Measurements from ENCODE around the gene KCNMA1.

Gene KCNMA1

GRCh38 chr10:77081481-77081891, 556.1 kb downstream of the KCNMA1 start:
- DNase-seq (ENCODE audit: low read depth in 3 of 3), result no peak

DNA sequence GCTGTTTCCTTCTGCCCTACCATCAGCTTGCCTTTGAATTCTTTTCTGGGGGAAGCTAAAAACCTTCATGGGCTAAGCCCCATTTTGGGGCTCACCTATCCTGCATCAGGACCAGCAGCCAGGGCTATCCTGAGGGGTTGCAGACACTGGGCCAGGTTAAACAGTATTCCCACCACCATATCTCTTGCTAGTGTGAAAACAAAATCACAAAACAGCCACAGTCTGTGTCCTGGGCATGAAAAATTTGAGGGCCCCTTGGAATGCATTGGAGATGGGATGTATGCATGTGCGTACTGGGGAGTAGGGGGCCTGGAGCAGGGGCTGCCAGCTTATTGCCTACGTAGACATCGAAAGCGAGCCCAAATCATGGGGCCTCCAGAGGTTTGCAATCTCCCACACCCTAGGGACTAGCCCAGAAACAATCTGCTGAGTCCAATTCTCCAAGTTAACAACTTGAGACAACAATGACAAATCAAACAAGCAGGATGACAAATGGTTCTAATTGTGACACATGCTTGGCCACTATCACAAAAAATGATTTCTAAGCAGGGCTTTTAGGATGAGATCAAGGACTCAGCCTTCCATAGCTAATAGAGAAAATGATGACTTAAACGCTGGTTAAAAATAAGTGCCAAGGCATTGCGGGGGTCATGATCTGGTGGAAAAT, 557.1 kb downstream of the KCNMA1 start:
- DNase-seq (ENCODE audit: low read depth in 3 of 3), result no peak

GRCh38 chr10:77079592-77080300, 557.9 kb downstream of the KCNMA1 start:
- DNase-seq (ENCODE audit: low read depth in 3 of 3), result no peak

GRCh38 chr10:77077316-77077945, 560.2 kb downstream of the KCNMA1 start:
- DNase-seq (ENCODE audit: low read depth in 3 of 3), result no peak

DNA sequence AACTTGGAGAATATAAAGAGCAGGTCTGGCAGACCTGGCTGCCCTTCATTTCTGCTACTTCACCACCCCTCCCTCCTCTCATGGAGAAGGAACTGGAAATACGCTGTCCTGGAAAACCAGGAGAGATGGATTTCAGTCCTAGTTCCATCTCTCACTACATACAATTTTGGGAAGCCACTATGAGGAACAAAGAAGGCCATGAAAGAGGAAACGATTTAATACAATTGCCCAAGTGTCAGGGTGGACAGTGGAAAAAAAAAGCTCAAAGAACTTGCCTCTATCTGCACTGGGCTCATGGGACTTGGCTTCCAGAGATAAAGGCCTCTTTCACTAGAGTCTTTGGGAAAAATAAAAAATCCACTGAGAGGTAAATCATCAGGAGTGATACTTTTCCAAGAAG, 561.7 kb downstream of the KCNMA1 start:
- no peak for DNase-seq (ENCODE audit: low read depth in 3 of 3)

DNA sequence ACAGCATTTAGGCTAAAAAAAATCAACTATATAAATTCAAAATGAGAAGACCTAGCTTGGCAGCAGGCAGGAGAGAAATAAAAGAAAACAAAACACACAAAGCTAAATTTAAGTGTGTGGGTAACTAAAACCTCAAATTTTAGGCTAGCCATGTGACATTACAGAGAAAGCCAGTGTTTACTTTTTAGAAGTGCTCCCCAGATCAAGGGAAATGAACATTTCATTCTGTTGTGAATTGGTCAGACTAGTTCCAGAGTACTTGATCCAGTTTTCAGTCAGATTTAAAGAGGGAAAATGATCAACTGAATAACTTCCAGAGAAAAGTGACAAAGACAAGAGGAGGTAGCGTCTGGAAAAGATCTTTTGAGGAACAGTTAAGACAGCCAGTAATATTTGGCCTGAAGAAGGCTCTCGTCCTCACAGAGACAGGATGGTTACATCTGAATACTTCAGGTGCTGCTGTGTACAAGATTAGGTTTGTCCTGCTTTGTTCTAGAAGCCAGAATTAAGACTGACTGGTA, 563.4 kb downstream of the KCNMA1 start:
- DNase-seq (ENCODE audit: low read depth in 3 of 3), result no peak

DNA sequence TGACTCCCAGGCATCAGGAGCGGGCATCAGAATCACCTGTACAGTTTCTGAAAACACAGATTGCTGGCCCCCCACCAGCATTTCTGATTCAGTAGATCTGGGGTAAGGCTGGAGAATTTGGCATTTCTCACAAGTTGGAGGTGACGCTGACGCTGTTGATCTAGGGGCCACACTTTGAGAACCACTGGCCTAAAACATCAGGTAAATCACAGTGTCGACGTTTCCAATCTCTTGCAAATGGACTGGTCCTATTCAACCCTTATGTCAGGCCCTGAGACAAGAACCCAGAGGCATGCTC, 564.0 kb downstream of the KCNMA1 start:
- DNase-seq (ENCODE audit: low read depth in 3 of 3), result no peak

DNA sequence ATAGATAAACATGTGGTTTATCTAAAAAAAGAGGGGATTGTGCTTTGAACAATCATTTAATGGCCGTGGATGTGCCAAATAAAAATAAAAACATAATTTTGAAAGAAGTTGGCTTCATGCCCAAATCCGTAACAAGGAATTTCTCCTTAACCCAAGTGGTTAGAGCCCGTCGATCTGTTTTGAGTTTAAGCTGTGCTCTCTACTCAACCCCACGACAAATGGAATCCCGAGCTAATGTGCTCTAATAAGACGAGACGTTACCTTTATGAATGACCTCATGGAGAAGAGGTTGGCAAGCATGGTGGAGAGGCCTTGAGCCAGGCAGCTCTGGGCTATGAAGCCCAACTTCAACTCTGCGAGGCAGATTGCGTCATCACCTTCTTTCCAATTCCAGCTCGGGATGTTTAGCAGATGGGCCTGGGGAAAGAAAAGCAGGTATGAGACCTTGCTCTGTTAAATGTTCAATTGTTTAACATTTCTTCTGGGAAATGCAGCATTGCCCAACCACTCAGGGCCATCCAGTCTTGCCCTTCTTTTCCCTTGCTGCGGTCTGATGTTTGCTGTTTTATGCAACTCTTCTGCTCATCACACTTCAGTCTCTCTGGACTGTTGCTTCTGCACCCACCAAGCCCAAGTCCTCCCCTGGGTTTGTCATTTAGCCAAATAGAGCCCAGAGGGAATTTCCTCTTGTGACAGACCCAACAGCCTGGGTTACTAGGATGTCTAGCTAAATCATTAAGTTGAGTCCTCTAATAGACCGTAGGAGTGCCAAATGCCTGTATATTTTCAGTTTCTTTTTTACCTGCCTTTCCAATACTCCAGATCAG, 564.6 kb downstream of the KCNMA1 start:
- DNase-seq (ENCODE audit: low read depth in 3 of 3), result no peak

DNA sequence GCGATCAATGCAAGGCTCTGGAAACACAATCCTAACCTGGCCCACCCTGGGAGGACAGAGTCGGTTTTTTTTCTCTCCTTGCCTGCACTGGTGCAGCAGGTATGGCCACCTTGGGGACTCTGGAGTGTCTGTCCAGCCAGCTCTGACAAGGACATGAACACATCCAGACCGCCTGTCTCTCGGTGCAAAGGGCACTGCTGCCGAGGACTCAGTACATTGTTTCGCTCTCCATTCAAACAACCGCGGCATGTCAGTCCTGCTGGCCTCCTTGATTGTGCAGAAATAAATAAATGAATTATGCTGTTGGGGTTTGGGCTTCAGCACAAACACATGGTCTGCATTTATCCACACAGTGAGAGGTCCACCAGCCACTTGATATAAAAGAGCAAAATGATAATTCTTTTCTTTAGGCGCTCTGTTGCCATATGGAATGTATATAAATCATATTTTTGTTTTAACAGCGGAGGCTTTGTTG, 565.2 kb downstream of the KCNMA1 start:
- no peak for DNase-seq (ENCODE audit: low read depth in 3 of 3)

- DNase-seq (ENCODE audit: low read depth in 3 of 3), result no peak
Observed at GRCh38 chr10:77071956-77072355, 565.7 kb downstream of the KCNMA1 start.

DNA sequence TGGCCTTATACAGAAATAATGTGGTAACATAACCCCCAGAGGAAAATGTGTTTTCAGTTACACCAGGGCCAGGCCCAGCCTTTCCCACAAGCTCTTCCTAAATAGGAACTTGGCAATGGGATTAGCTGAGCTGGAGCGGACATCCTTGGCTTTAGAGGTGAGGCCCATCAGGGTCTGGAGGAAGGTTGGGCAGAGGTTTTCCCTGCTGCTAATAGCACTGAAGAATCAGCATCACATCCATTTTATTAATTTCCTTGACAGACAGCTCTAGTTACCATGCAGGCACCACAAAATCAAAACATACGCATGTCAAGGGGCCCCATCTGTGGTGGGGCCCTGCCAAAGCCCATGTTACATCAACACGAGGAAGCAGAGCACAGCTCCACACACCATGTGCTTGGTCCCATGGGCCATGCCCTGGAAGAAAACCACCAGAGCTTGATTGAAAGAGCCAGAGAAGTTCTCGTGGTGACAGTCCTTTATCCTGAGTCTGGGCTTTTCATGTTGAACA, 566.6 kb downstream of the KCNMA1 start:
- no peak for DNase-seq (ENCODE audit: low read depth in 3 of 3)

GRCh38 chr10:77070346-77070745, 567.3 kb downstream of the KCNMA1 start:
- no peak for DNase-seq (ENCODE audit: low read depth in 3 of 3)

DNA sequence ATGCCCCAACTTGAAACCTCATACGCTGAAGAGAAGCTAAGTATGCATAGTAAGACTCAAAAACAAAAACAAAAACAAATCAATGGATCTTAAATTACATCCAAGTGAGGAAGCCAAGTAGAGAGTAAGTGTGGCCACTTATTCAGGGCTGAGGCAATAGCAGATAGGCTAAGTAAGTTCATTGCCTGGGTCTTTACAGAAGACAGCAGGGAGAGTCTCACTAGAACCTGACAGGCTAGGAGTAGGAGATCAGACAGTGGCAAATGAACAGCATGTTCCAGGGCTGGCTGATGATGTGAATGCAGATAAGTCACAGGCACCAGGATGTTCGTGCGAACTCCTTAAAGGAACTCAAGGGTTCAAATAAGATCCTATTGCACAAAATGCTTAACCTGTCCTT, 568.6 kb downstream of the KCNMA1 start:
- no peak for DNase-seq (ENCODE audit: low read depth in 3 of 3)

DNA sequence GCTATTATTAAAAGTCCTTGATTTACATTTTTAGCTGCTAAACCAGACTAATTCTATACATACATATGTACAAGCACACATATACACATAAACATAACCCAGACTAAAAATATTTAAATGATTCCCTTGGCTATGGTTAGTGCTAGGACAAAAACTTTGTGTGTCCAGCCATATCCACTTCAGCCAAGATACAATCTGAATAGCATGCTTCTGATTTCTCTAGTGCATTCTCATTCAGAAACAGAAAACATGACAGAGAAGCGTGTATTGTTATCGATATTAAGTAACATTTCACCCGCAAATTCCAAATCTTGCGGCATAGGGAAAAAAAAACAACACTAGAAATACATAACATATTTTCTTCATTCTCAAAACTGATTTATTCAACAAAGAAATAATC, 569.3 kb downstream of the KCNMA1 start:
- no peak for DNase-seq (ENCODE audit: low read depth in 3 of 3)

- no peak for DNase-seq (ENCODE audit: low read depth in 3 of 3)
Observed at GRCh38 chr10:77062381-77062780, 575.2 kb downstream of the KCNMA1 start.

DNA sequence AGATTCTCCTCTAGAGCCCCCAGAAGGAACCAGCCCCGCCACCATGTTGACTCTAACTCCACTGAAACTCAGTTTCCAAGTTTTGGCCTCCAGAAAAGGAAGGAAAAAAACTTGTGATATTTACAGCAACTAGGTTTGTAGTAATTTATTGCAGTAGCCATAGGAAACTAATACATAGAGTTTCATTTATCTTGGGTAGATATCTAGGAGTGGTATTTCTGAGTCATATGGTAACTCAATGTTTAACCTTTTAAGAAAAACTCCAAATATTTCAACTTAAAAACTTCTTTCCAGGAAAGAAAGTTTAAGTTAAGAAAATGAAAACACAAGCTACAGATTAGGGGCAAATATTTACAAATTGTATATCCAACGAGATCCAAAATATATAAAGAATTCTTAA, 576.7 kb downstream of the KCNMA1 start:
- DNase-seq (ENCODE audit: low read depth in 3 of 3), result no peak

- DNase-seq (ENCODE audit: low read depth in 3 of 3), result no peak
Observed at GRCh38 chr10:77056650-77057049, 581.0 kb downstream of the KCNMA1 start.

DNA sequence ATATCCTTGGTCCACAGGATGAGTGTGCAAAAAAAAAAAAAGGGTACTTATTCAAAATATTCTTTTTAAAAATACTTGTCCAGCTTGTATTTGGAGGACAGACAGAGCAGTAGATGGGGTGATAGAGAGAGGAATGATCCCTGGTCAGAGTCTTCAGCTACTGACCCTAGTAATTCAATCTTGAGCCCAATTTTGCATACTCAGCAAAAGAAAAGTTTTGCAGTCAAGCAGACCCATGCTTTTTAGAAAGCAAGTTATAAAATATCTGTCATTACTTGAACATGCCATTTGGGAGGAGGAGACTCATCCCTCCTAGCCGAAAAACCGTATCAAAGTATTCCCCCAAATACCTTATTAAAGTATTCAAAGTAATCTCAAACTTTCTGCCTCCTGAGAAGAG, 585.0 kb downstream of the KCNMA1 start:
- DNase-seq (ENCODE audit: low read depth in 3 of 3), result no peak

- no peak for DNase-seq (ENCODE audit: low read depth in 3 of 3)
Observed at GRCh38 chr10:77051837-77052236, 585.8 kb downstream of the KCNMA1 start.

- no peak for DNase-seq (ENCODE audit: low read depth in 3 of 3)
Observed at GRCh38 chr10:77049896-77050295, 587.7 kb downstream of the KCNMA1 start.

DNA sequence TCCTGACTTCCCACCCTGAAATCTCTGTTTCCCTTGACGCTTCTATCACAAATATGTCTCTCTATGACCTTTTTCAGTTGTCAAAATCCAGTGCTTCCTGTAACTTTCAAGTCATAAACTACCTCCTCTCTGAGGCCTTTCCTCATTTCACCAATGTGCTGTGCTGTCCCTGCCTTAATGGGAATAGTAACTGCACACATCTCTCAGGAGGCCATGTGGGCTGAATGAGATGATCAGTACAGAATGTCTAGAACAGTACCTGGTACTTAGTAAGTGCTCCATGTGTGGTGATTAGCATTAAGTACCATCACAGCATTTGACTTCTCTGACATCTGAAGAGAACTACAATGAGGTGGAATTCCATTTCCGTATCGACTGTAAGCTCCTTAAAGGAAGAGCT, 588.5 kb downstream of the KCNMA1 start:
- DNase-seq (ENCODE audit: low read depth in 3 of 3), result no peak

DNA sequence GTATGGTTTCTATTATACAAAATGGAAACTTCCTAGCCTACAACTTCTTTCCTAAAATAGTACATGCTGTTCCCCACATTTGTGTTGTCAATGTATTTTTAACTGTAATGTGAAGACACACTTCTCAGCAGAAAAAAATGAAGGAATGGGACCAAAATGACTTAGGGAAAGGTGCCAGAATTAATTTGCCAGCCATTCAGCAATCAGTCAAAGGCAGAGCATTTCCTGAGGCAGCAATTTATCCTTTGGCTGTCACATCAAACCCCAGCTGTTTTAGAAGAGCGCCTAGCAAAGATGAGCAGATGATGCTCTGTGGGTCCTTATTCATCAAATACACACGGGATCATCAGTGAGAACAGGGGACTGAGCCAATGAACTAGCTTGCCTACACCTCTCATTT, 592.5 kb downstream of the KCNMA1 start:
- no peak for DNase-seq (ENCODE audit: low read depth in 3 of 3)

Measured in stimulated activated CD4-positive, alpha-beta T cell treated with anti-CD3 and anti-CD28 coated beads, TNF-alpha, amount 100 ng/mL, for 4 hours (primary cell).